Progenitor cell of endocrine pancreas (in vitro differentiated cells): ENCODE results near the gene MYBPC1. TPM values are rescaled to one million over a fixed set of nuclear protein-coding genes. Genes with fewer than 3 reads are reported as not detected.
A peak's percentile ranks its signal among the peaks of the same experiment; 100 is the strongest.

ENCODE experiments used
- DNase-seq: peaks from one replicate; pipeline ENCODE4 v3.0.0; 2021; ENCODE audit warnings: low spot score; ENCODE audit not compliant: unreplicated experiment
- H3K27ac Mint-ChIP-seq: 2 replicates; pipeline ENCODE4 v1.8.0; 2021; ENCODE audit warnings: mild to moderate bottlenecking, moderate library complexity, mixed read lengths
- H3K27me3 Mint-ChIP-seq: 2 replicates; pipeline ENCODE4 v1.8.0; 2021; ENCODE audit warnings: mixed read lengths
- H3K36me3 Mint-ChIP-seq: 2 replicates; pipeline ENCODE4 v1.8.0; 2022; ENCODE audit warnings: mixed read lengths; ENCODE audit not compliant: insufficient read depth
- H3K4me1 Mint-ChIP-seq: 2 replicates; pipeline ENCODE4 v1.8.0; 2021; ENCODE audit warnings: low read depth, mixed read lengths
- H3K4me3 Mint-ChIP-seq: 2 replicates; pipeline ENCODE4 v1.8.0; 2021; ENCODE audit warnings: low read depth, mild to moderate bottlenecking, moderate library complexity, mixed read lengths
- H3K9me3 Mint-ChIP-seq: 2 replicates; pipeline ENCODE4 v1.8.0; 2021; ENCODE audit warnings: low read depth, mixed read lengths
- CTCF ChIP-seq: fragments of 200-600 bp; sonication (generic); IDR thresholded peaks from one replicate; pipeline ENCODE4 v1.5.0; 2021; ENCODE audit warnings: antibody characterized with exemption, mild to moderate bottlenecking; ENCODE audit not compliant: unreplicated experiment
- total RNA-seq: library from RNA; stranded (reverse); gene quantifications from 2 replicates; pipeline ENCODE4 v1.2.1, GENCODE V29; 2021

MYBPC1 gene
- total RNA-seq, 1 donor from 2014 or later: not detected

GRCh38 chr12:101664992-101665391, 70.2 kb downstream of the MYBPC1 start:
- DNase-seq: no peak
- H3K27me3 Mint-ChIP-seq: peaks cover 11% of the 10 kb centered on the region
- no peak overlapping the region for H3K27ac Mint-ChIP-seq
- TF ChIP-seq CTCF: no peak
- no peak overlapping the region for H3K4me3 Mint-ChIP-seq
- no peaks in the 10 kb centered on the region for H3K4me1 Mint-ChIP-seq
- no peaks in the 10 kb centered on the region for H3K9me3 Mint-ChIP-seq
- no peaks in the 10 kb centered on the region for H3K36me3 Mint-ChIP-seq

GRCh38 chr12:101666052-101666728, 71.4 kb downstream of the MYBPC1 start:
- H3K27ac Mint-ChIP-seq: no peak overlapping the region
- H3K9me3 Mint-ChIP-seq: no peaks in the 10 kb centered on the region

GRCh38 chr12:101667591-101667990, 72.8 kb downstream of the MYBPC1 start:
- Mint-ChIP-seq H3K4me1 (peaks cover 3% of the 10 kb centered on the region), H3K9me3 (no peaks in the 10 kb centered on the region), H3K4me3 (no peak overlapping the region), H3K36me3 (no peaks in the 10 kb centered on the region), H3K27me3 (peaks cover 14% of the 10 kb centered on the region), H3K27ac (no peak overlapping the region)
- DNase-seq: no peak
- no peak for TF ChIP-seq CTCF

More at GRCh38 chr12:101666052-101666728, 71.4 kb downstream of the MYBPC1 start:
- no peak for DNase-seq
- TF ChIP-seq CTCF: no peak
- peaks cover 12% of the 10 kb centered on the region for H3K27me3 Mint-ChIP-seq
- H3K36me3 Mint-ChIP-seq: no peaks in the 10 kb centered on the region
- no peak overlapping the region for H3K4me3 Mint-ChIP-seq
- H3K4me1 Mint-ChIP-seq: peaks cover 3% of the 10 kb centered on the region

- TF ChIP-seq CTCF: peak; percentile 50
- Mint-ChIP-seq H3K4me1 (peaks cover 3% of the 10 kb centered on the region), H3K9me3 (no peaks in the 10 kb centered on the region), H3K36me3 (no peaks in the 10 kb centered on the region), H3K27me3 (peaks cover 14% of the 10 kb centered on the region), H3K4me3 (no peak overlapping the region), H3K27ac (peak overlapping the region; percentile 39)
- no peak for DNase-seq
Measured at GRCh38 chr12:101670007-101670671, 75.4 kb downstream of the MYBPC1 start.

- Mint-ChIP-seq H3K36me3 (no peaks in the 10 kb centered on the region), H3K4me1 (peaks cover 3% of the 10 kb centered on the region), H3K27me3 (peaks cover 8% of the 10 kb centered on the region), H3K27ac (no peak overlapping the region), H3K9me3 (no peaks in the 10 kb centered on the region), H3K4me3 (no peak overlapping the region)
- DNase-seq: no peak
- TF ChIP-seq CTCF: no peak
Measured at GRCh38 chr12:101671157-101671791, 76.5 kb downstream of the MYBPC1 start.
